COLO668 (cell line): Measurements from ENCODE around the gene IRF2.

Experiments
- DNase-seq: peaks from one replicate; lab custom pipeline; 2025; ENCODE audit not compliant: unreplicated experiment; lab: John Stamatoyannopoulos, UW

The IRF2 gene

DNA sequence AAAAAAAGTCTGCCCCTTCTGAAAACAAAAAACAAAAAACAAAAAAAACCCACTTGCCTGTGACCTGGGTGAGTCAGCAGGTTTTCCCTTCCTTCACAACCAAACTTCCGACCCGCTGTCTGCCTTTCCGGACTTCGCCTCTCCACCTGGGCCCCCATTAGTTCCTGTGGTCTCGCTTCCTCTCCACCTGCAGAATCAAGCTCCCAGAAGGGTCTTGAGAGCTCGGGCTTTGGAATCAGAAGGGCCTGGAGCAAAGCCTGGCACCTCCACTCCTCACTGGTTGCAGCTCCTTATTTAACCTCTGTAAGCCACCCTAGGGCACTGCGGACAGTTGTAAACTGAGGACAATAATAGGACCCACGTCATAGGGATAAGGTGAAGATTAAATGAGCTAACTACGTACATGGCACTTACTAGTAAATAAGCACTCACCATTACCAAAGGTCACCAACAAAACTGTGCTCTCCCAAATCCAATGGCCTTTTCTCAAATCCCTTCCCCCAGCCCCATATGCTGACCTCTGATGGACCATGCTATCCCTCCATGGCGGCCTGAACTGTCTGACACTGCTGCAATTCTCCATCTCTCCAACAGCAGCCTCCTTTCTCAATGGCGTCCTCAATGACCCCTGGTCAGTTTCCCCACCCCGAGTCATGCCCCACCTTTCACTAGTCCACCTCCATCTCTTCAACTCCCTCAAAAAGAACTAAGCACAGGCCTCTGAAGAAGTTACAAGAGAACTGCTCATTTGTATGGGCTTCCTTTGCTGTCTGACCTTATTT lies 64.2 kb downstream of the IRF2 start:
- DNase-seq, result no peak

DNA sequence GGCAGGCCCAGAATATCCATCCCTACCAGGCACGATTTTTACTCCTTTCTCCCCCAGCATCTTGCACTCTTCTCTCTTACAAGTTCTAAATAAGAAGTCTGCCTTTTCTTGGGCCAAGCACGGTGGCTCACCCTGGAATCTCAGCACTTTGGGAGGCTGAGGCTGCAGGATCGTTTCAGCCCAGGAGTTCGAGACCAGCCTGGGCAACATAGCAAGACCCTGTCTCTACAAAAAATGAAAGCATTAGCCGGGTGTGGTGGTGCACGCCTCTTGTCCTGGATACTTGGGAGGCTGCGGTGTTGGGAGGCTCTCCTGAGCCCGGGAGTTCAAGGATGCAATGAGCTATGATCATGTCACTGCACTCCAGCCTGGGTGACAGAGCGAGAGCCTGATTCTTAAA lies 64.8 kb downstream of the IRF2 start:
- no peak for DNase-seq

DNA sequence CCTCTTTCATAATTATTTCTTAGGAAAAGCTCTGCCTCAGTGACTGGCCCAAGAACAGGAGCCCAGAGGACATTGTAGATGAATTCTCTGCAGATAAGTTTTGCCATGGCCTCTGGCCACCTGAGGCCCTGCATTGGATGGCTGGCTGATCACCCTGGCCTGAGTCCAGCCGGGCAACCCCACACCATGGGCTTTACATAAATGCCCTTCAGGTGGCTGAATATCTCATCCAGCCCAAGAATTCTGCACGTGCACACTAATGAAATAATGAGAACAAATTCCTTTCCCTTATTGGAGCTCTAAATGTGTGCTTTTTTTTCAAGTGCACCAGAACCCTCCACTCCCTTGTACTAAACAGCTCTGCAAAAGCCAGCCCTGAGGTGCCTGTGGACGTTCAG lies 65.7 kb downstream of the IRF2 start:
- DNase-seq, result no peak

DNA sequence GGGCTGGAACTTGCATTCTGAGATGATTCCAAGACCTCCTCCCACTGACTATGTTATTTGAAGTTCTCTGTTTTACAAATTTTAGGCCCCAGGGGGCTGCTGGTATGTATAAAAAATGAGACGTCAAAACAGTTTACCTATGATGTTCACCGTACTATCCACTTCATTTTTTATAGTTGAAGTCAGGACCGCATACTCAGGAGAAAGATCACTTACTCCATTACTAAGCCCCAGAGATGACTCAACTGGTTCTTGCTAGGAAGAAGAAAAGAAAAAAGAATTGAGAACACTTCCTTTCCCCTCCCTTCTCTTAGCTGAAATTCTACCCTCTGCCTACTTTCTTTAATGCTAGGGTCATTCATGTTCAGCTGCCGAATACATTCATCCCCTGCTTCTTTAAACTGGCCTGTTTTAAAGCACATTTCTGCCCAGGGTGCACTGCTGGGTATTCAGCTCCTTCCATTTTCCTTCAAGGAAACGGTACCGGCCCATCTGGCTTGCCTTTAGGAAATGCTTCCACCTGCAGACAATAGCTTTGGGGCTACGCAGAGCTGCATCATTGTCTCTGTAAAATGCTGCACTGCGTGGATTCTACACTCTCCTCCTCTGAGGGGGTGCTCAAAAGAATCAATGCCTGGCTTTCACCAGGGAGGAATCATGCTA lies 66.2 kb downstream of the IRF2 start:
- DNase-seq, result no peak

DNA sequence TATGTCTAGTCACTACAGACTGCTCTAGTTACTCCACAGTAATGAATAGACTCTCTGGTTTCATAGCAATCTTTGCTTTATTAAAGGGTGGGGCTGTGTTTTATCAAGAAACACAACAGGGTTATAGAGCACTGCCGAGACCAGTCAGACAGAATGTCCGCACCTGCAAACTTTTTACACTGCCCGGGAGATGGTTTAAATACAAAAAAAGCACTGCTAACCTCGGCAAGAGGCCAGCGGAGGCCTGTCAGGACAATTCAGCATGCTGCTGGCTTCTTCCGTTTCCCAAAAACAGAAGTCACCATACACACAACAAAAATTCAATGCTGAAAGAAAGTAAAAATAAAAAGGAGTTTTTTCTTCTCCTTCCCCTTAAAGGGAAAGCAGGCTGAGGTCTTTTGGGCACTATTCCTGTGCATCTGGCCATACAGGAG lies 67.4 kb downstream of the IRF2 start:
- no peak for DNase-seq

DNA sequence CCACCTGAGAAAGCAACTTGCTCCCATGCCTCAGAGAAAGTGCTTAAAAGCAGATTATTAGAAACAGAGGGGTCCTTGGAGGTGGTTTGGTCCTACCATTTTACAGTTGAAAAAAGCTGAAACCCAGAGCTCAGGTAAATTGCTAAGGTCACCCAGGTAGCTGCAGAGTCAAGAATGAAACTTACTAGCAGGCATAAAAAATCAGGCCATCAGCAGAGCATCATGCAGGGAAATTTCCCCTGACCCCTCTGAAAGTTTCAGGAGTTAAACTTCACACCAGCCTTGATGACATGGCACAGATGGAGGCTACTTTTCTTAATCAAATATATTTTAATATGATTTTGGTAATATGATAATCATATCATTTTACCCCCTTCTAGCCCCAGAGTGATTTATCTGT lies 70.3 kb downstream of the IRF2 start:
- DNase-seq, result no peak

DNA sequence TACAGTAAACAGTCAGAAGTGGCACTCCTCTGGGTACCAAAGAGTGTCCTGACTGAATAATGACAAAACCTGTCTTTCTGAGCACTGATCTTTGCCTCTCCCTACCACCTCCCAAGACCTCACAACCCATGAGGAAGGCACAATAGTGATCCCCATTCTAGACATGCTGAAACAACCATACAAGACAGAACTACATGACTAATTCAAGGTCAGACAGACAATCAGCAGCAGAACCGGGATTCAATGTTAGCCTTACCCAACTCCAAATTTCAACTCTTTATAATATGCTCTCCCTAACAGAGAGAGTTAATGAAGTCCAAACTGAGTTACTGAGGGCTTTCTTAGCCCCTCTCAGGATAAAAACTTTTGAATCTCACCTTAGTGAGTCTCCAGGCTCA lies 71.0 kb downstream of the IRF2 start:
- DNase-seq, result no peak

DNA sequence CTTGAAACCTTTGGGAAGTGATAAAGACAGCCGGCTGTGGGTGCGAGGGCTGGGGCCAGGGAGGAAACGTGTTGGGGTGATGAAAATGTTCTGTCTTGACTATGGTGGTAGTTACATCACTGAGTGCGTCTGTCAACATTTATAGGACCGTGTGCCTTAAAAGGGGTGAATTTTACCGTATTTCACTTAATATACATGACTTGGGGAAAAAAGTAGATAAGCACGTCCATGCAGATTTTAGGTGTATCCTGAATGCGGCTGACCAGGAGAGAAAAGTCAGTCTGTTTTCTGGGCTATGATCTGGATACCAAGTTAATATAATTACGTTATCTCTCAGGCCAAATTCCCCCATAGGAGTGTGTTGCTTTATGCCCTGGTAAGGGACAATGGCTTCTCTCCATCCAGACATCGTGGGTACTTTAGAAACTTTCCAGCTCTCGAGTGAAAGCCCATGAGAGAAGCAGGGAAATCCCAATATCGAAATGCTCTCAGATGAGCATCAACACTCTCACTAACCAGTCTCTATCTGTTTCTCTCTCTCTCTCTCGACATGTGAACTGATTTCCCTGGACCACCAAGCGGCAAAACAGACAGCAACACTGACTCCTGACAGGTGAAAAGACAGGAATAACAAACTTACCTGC lies 71.5 kb downstream of the IRF2 start:
- DNase-seq, result no peak

DNA sequence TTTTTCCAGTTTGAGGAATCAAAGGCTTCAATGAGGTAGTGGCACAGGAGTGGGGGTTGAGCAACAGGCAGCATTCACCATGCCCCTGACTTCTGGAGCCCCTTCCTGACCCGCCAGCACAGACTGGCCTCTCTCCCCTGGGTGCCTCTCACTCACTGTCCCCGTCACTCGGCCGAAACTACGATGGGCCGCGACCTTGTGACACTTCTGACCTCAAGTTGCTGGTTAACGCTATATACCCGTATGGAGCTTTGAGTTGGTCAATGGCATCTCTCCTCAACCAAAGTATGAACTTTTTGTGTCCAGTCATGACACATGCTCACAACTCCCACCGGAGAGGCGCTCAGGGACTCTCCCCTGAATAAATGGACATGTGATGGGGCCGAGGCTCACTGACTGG lies 72.1 kb downstream of the IRF2 start:
- no peak for DNase-seq

DNA sequence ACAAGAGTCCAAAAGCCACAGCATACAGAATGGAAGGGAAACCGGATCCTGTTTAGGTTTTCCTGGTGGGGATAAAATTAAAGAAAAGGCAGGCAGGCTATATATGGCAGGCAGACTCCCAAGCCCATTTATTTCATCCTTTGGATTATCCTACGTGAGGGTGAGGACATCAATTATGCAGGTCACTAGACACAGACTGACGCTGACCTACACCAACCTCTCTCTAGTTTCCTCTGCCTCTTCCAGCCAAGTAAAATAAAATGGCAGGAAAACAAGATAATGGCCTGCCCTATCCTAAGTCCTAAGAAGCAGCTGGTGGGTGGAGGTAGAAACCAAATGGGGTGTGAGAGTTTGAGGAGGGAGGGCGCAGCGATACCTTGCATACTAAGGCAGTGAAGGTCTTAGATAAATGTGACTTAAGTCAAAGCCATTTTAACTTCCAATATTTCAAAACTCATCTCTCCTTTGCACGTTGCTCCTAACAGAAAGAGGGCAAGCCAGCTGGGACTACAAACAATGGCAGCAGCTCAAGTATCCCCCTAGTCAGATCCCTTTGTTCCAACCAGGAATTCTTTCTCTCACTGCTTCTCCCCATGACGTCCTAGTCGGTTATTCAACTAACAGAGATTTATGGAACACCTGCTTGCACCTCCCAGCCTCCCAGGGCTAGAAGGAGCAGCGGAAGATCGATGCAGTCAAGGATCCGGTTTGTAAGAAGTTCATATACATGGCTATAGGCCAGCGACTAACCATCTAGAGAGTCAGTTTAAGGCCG lies 72.8 kb downstream of the IRF2 start:
- no peak for DNase-seq

DNA sequence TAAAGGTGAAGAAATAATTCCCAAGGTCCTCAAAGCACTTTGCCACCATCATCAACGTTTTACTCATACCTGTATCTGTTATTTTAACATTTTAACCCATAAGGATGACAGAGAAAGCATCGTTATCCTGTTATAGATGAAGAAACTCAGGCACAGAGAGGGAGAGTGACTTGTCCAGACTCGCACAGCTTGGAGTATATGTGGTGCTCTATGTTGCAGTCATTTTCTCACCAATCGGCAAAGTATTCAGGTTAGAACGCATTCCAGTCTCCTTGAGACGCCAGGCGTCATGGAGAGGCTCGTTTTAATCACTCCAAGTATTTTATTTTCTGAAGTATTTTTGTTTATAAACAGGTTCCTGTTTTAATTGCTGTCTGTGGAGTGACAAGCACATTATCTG lies 73.5 kb downstream of the IRF2 start:
- DNase-seq, result no peak

DNA sequence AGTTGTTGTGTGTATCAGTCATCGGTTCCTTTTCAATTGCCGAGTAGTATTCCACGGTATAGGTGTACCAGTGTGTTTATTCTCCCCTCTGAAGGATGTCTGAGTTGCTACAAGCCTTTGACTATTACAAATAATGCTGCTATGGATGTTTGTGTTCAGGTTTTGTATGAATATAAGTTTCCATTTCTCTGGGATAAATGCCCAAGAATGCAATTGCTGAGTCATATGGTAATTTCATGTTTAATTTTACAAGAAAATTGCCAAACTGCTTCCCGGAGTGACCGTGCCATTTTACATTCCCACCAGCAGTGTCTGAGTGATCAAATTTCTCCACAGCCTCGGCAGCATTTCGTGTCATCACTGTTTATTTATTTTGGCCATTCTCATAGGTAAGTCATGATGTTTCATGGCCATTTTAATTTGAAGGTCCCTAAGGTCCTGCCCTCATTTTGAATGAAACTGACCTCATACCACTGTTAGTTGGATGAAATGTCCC lies 73.9 kb downstream of the IRF2 start:
- no peak for DNase-seq

DNA sequence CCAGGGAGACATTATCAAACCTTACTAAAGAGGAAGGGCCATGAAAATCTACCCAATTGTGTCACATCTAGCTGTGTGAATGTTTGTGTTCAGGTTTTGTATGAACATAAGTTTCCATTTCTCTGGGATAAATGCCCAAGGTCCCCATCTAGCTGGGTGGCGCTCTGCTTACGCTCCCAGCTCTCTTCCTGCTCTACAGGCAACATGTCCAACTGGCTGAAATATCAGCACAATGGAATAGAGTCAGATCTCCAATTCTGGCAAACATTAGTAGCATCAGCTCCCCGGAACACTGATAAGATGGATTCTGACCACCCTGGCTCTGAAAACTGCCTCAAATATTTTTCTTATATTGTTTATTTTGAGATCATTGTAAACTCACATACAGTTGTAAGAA lies 74.8 kb downstream of the IRF2 start:
- no peak for DNase-seq

DNA sequence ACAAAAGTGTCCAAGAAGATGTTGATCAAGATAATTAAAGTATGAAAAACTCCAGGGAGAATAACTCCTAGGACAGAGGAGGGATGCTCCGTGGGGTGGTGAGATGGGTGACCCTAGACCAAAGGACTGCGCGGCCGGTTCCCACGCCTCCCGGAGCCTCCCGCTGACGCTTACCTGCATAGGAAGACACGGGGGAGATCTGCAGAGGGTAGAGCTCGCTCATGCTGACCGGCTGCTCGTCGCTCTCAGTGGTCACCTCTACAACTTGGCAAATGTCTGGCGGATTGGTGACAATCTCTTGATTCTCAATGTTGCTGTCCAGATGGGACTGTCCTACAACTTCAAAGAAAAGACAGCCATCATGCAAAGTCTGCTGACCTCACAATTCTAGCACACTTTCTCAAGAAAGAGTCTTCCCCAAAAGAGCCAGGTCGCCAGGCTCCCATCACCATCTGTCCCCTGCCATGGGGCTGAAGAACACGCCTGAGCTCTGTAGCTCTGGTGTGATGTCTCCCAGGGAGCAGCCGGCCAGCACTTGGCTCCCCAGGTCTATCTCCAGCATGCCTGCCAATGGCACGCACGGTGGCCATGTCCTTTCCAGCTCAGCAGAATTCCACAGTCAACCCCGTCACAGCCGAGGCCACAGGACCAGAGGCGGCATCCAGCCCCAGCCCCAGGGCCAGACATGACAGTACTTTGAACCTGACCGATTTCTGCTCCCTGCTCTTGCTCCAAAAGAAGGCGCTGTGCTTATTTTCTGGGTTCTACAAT lies 75.4 kb downstream of the IRF2 start:
- DNase-seq, result no peak

DNA sequence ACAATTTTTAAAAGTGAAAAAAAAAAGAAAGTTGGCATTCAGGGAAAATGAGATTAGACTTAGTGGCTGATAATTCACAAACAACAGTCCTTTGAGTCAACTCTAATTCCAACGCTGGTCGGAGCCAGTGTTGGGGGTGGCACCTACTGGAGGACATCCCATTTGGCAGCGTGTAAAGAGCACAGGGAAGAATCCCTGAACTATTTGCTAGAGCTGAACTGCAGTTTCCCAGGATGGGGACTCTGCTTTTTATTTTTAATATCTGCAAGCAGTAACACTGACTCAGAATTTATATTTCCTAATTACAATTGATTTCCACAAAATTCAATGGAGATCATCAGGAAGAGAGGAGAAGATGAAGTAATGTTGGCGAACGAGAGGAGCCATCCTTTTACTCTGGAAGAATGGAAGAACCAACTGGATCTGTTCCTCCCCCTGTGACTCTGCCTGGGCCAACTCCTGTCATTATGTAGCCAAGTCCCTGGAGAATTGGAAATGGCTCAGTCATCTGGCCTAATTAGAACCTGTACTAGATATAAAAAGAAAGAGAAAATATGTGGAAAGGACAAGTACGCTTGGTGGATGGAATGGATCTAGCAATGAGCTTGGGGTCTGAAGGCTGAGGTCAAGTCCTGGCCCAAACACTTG lies 76.7 kb downstream of the IRF2 start:
- DNase-seq, result no peak

DNA sequence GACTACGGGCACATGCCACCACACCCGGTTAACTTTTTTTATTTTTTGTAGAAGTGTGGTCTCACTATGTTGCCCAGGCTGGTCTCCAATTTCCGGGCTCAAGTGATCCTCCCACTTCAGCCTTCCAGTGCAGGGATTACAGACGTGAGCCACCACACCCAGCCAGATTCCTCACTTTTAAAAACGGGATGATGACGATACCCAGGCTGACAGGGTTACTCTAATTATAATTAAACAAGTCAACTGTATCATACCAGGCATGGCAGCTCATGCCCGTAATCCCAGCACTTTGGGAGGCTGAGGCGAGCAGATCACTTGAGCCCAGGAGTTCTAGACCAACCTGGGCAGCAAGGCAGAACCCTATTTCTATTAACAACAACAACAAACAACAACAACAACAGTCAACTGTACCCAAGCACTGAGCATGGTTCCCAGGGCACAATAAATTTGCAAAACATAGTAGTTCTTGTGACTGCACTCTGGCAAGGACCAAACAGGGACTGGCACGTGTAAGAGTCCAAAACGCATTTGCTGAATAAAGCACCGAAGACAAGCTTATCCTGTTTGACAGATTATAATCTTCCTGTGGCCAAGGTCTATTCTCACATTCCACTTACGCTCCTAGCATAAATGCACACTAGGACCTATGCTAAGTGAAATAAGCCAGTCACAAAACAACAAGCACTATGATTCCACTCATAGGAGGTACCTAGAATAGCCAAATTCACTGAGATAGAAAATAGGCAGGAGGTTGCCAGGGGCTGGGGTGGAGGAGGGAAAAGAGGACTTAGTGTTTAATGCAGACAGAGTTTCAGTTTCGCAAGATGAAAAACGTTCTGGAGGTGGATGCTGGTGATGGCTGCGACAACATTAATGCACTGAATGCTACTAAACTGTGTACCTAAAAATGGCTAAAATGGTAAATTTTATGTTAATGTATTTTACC lies 77.5 kb downstream of the IRF2 start:
- no peak for DNase-seq

DNA sequence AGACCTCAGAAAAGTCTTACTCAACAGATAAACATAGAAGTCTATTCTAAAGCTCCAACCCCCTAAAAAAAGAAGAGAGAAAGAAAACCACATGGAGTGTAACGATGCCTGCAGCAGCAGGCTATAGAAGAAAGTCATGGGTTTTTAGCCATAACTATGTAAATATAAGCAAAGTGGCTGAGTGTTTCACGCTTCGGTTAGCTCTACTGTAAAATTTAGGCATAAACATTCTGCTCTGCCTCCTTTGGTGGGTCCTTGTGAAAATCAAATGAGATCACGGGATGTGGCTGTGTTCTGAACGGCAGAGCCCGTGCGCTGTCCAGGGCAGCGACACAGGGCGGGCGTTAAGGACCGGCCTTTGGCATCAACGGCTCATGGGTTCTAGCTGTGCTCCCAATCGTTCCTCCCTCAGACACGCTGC lies 78.4 kb downstream of the IRF2 start:
- no peak for DNase-seq

DNA sequence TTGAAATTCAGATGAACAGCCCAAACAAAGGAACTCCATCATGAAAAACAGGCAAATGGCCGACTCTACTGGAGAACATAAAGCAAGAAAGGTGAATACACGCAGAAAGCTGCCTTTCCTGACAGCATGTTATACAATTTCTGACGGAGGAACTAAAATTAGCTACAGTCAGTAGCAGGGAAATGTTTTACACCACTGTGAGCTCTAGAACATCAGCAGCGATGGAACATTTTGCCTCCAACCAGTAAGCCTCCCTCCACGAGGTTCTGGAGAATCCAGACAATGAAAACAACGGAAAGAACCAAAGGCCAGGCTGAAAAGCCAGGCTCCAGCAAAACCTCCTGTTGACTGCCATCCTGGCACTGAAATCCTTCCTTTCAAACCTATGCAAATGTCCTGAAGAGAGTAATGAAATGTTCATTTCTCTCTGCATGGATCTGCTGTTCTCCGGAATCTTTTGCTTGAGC lies 78.9 kb downstream of the IRF2 start:
- DNase-seq, result no peak
